Breast epithelium (tissue), 3 donors: ENCODE results near the gene OBSCN.

Source experiments
- CTCF ChIP-seq, 3 donors: fragments of 450-650 bp; IDR thresholded peaks; one replicate each; pipeline ENCODE4 v1.5.1; 2016 to 2017; ENCODE audit warnings: antibody characterized with exemption in 3 of 3, mild to moderate bottlenecking in 3 of 3, moderate library complexity in 3 of 3
- POLR2A ChIP-seq: fragments of 450-650 bp; IDR thresholded peaks from one replicate; pipeline ENCODE4 v1.6.1; 2016; ENCODE audit warnings: antibody characterized with exemption, mild to moderate bottlenecking, moderate library complexity
- POLR2AphosphoS5 ChIP-seq, 3 donors: sonication (generic); formaldehyde crosslinking; IDR thresholded peaks; one replicate each; pipeline ENCODE4 v1.6.1; 2017; ENCODE audit warnings: antibody characterized with exemption in 3 of 3

DNA sequence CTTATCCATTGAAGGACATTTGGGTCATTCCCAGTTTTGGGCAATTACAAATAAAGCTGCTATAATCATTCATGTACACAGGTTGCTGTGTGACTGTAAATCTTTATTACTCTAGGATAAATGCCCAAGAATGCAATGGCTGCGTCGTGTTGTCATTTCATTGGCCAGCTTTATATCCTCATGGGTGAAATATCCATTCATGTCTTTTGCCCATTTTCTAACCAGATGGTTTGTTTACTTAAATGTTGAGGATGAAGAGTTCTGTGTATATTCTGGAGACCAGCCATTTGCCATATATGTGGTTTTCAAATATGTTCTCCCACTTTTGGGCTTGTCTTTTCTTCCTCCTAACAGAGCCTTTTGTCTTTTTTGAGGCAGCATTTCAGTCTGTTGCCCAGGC, 173.5 kb downstream of the OBSCN start:
- TF ChIP-seq CTCF (IDR thresholded peaks at IDR 0.05) (no peak), POLR2A (no peak), POLR2AphosphoS5 (IDR thresholded peaks at IDR 0.05) (no peak)
